GM23248 (cell line): ENCODE measurements around the gene TMEM59. TPM values are rescaled to one million over a fixed set of nuclear protein-coding genes. Genes with fewer than 3 reads are reported as not detected.
"Not testable (repeated sequence)": the region's sequence is repeated elsewhere in the genome, so short reads cannot be mapped to it uniquely, and the experiment has no call there.

Experiments
- DNase-seq: peaks from one replicate; pipeline ENCODE4 v3.0.0-alpha.2; 2015
- H2AFZ ChIP-seq: fragments of 200-600 bp; sonication (generic); 2 replicates; pipeline ENCODE4 v1.6.1; 2016; ENCODE audit warnings: antibody characterized with exemption
- H3F3A ChIP-seq: fragments of 200-600 bp; sonication (generic); 2 replicates; pipeline ENCODE4 v1.6.1; 2016; ENCODE audit warnings: mild to moderate bottlenecking, antibody characterized with exemption, mixed run types; ENCODE audit not compliant: insufficient read depth
- H3K27ac ChIP-seq: fragments of 200-600 bp; sonication (generic); 2 replicates; pipeline ENCODE4 v1.5.1; 2016; ENCODE audit warnings: mild to moderate bottlenecking
- H3K27me3 ChIP-seq: fragments of 200-600 bp; sonication (generic); replicated peaks from 2 replicates; pipeline ENCODE4 v1.6.1; 2016; ENCODE audit warnings: mild to moderate bottlenecking; ENCODE audit not compliant: insufficient read depth
- H3K36me3 ChIP-seq: fragments of 200-600 bp; sonication (generic); 2 replicates; pipeline ENCODE4 v1.6.1; 2016; ENCODE audit warnings: low read depth, mild to moderate bottlenecking
- H3K4me1 ChIP-seq: fragments of 200-600 bp; sonication (generic); 2 replicates; pipeline ENCODE4 v1.6.1; 2016; ENCODE audit warnings: mild to moderate bottlenecking; ENCODE audit not compliant: insufficient read depth
- H3K4me2 ChIP-seq: fragments of 200-600 bp; sonication (generic); one replicate; pipeline ENCODE4 v1.6.1; 2016; ENCODE audit warnings: mild to moderate bottlenecking; ENCODE audit not compliant: unreplicated experiment
- H3K4me3 ChIP-seq: fragments of 200-600 bp; sonication (generic); 2 replicates; pipeline ENCODE4 v1.5.1; 2016; ENCODE audit warnings: mild to moderate bottlenecking
- H3K79me2 ChIP-seq: fragments of 200-600 bp; sonication (generic); 2 replicates; pipeline ENCODE4 v1.6.1; 2016; ENCODE audit warnings: mild to moderate bottlenecking; ENCODE audit not compliant: insufficient read depth
- H3K9ac ChIP-seq: fragments of 200-600 bp; sonication (generic); 2 replicates; pipeline ENCODE4 v1.6.1; 2016; ENCODE audit warnings: mild to moderate bottlenecking
- H3K9me2 ChIP-seq: fragments of 200-600 bp; sonication (generic); 2 replicates; pipeline ENCODE4 v1.6.1; 2016; ENCODE audit warnings: mixed run types, mild to moderate bottlenecking, moderate library complexity; ENCODE audit not compliant: insufficient read depth
- H3K9me3 ChIP-seq: fragments of 200-600 bp; sonication (generic); one replicate; pipeline ENCODE4 v1.6.1; 2017; ENCODE audit warnings: low read depth
- H4K20me1 ChIP-seq: fragments of 200-600 bp; sonication (generic); 2 replicates; pipeline ENCODE4 v1.6.0; 2016; ENCODE audit not compliant: insufficient read depth
- EZH2 ChIP-seq: fragments of 200-600 bp; sonication (generic); IDR thresholded peaks from 2 replicates; pipeline ENCODE4 v1.6.1; 2018; ENCODE audit warnings: antibody characterized with exemption, mild to moderate bottlenecking; ENCODE audit not compliant: insufficient read depth, poor library complexity, severe bottlenecking
- EZH2phosphoT487 ChIP-seq: fragments of 200-600 bp; sonication (generic); IDR thresholded peaks from 2 replicates; pipeline ENCODE4 v1.6.1; 2018; ENCODE audit warnings: antibody characterized with exemption, moderate library complexity, mild to moderate bottlenecking, low read depth; ENCODE audit not compliant: insufficient read depth
- WGBS, 2 experiments: methylation state at CpG; one replicate each; pipeline ENCODE4 v1.1.6; 2015 to 2017; ENCODE audit warnings: low lambda C conversion rate in 2 of 2, low coverage in 1 of 2; ENCODE audit errors: missing lambda C conversion rate in 2 of 2; 5-methylcytosine and 5-hydroxymethylcytosine counted together
- in situ Hi-C: fragments of 300-500 bp; cut with MboI; formaldehyde crosslinking; loops from 2 replicates; pipeline ENCODE4 v1.15.0; 2020
- polyA plus RNA-seq: library from polyadenylated mRNA; unstranded; fragments of >200 nt; fragmentation: Nextera tagmentation; extraction: Ambion mirVana; gene quantifications from 2 replicates; pipeline ENCODE4 v1.2.1, GENCODE V29; 2016
- total RNA-seq: library from RNA; depleted of rRNA; stranded (reverse); fragments of >200 nt; shearing (Covaris generic); gene quantifications from 2 replicates; pipeline ENCODE4 v1.2.3, GENCODE V29; 2014

TMEM59 gene
- total and polyA plus RNA-seq, 2 experiments from 2014 or later, result 425 to 774 TPM

DNA sequence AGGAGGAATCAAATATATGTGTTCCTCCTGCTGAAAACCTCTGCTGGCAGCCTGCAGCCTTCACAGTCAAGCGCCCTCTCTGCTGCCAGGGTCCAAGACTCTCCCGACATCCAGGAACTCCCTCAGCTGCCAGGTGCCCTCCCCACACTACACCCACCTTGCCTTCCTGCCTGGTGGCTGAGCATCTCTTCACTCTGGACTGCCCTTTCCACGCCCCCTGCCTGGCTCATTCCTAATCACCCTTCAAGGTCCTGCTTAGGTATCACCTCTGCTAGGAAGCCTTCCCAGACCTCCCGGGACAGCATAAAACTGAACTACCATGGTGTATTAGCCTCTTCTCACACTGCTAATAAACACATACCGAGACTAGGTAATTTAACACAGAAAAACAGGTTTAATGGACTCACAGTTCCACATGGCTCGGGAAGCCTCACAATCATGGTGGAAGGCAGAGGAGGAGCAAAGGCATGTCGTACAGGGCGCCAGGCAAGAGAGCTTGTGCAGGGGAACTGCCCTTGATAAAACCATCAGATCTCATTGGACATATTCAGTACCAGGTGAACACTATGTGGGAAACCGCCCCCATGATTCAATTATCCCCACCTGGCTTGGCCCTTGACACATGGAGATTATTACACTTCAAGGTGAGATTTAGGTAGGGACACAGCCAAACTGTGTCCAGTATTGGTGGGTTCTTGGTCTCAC lies 50.3 kb downstream of the TMEM59 start:
- Histone ChIP-seq H3K9ac (no peak overlapping the region), H3K4me1 (no peaks in the 10 kb centered on the region), H3K27me3 (no peaks in the 10 kb centered on the region; the same call in 1 of the 2 replicates), H3K27ac (no peak overlapping the region), H3F3A (no peaks in the 10 kb centered on the region), H3K9me2 (no peaks in the 10 kb centered on the region), H2AFZ (no peak overlapping the region), H3K79me2 (no peaks in the 10 kb centered on the region), H3K36me3 (no peaks in the 10 kb centered on the region), H3K4me3 (no peak overlapping the region), H3K4me2 (no peak overlapping the region), H3K9me3 (no peaks in the 10 kb centered on the region), H4K20me1 (no peaks in the 10 kb centered on the region)
- DNase-seq, result no peak
- in situ Hi-C loops, result no loop called here
- 48 to 50% methylated on average over 8 to 9 of the region's 9 CpGs for WGBS, 2 experiments
- TF ChIP-seq EZH2phosphoT487 (no peak), EZH2 (no peak)

DNA sequence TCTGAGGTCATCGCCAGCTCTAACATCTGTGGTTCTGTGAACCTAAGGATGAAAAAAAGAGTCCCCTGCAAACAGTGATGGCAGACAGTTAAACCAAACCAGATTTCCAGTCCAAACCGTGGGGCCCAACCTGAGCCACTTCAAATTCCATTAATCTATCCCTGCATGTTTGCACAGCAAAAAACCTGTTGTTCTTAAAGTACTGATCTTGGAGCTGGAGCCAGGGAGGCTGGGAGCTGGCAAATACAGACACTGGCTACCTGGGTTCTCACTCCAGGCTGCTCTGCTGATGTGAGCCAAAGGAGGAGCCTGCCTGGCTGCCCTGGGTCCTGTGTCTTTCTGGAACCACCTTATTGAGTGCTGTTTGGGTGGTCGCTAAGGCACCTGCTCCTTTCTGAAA lies 51.4 kb downstream of the TMEM59 start:
- H3K9ac ChIP-seq, result no peak overlapping the region
- no peaks in the 10 kb centered on the region for H4K20me1 ChIP-seq
- no peaks in the 10 kb centered on the region for H3K4me1 ChIP-seq
- H3F3A ChIP-seq, result no peaks in the 10 kb centered on the region
- no peak overlapping the region for H3K27ac ChIP-seq
- H3K9me3 ChIP-seq, result no peaks in the 10 kb centered on the region
- no peaks in the 10 kb centered on the region for H3K27me3 ChIP-seq
- no peak for DNase-seq
- TF ChIP-seq EZH2, result no peak
- no peak for TF ChIP-seq EZH2phosphoT487
- H3K36me3 ChIP-seq, result no peaks in the 10 kb centered on the region
- in situ Hi-C loops, result no loop called here
- no peak overlapping the region for H2AFZ ChIP-seq
- no peak overlapping the region for H3K4me3 ChIP-seq
- WGBS, 2 experiments, result 18 to 23% methylated on average over 3 of the region's 3 CpGs
- H3K79me2 ChIP-seq, result no peaks in the 10 kb centered on the region
- no peaks in the 10 kb centered on the region for H3K9me2 ChIP-seq
- no peak overlapping the region for H3K4me2 ChIP-seq

DNA sequence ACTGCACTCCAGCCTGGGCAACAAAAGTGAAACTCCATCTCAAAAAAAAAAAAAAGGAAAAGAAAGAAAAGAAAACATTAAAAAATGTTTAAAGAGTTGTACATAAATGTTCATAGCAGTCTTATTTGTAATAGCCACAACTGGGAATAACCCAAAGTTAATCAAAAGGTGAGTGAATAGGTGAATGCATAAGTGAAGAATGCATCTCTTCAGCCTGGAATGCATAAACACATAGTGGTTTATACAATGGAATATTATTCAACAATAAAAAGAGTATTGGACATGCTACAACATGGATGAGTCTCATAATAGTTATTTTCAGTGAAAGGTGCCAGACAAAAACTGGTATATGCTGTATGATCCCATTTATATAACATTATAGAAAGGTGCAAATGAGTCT lies 53.1 kb downstream of the TMEM59 start:
- H3K9me2 ChIP-seq, result no peaks in the 10 kb centered on the region
- H3K4me2 ChIP-seq, result no peak overlapping the region
- TF ChIP-seq EZH2 (no peak), EZH2phosphoT487 (no peak)
- H3K9me3 ChIP-seq, result no peaks in the 10 kb centered on the region
- no peak overlapping the region for H3K9ac ChIP-seq
- no peak for DNase-seq
- in situ Hi-C loops, result no loop called here
- no peak overlapping the region for H2AFZ ChIP-seq
- H3F3A ChIP-seq, result no peaks in the 10 kb centered on the region
- H3K27ac ChIP-seq, result no peak overlapping the region
- H3K79me2 ChIP-seq, result no peaks in the 10 kb centered on the region
- no peak overlapping the region for H3K4me3 ChIP-seq
- no peaks in the 10 kb centered on the region for H3K27me3 ChIP-seq
- no peaks in the 10 kb centered on the region for H3K4me1 ChIP-seq
- no peaks in the 10 kb centered on the region for H4K20me1 ChIP-seq
- H3K36me3 ChIP-seq, result no peaks in the 10 kb centered on the region

DNA sequence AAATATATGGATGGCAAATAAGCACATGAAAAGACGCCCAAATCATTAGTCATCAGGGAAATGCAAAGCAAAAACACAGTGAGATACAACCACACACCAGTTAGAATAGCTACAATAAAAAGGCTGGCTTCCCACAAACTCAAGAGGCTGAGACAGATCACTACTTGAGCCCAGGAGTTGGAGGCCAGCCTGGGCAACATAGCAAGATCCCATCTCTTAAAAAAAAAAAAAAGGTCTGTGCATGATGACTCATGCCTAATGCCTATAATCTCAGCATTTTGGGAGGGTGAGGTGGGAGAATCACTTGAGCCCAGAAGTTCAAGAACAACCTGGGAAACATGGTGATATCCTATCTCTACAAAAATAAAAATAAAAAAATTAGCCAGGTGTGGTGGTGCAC lies 54.8 kb downstream of the TMEM59 start:
- DNase-seq, result no peak
- no peaks in the 10 kb centered on the region for H4K20me1 ChIP-seq
- in situ Hi-C loops, result no loop called here
- 79 to 84% methylated on average over 1 of the region's 1 CpG for WGBS, 2 experiments
- H3K9me3 ChIP-seq, result no peaks in the 10 kb centered on the region
- no peak overlapping the region for H3K27ac ChIP-seq
- no peak overlapping the region for H2AFZ ChIP-seq
- no peaks in the 10 kb centered on the region for H3K4me1 ChIP-seq
- no peaks in the 10 kb centered on the region for H3F3A ChIP-seq
- no peaks in the 10 kb centered on the region for H3K36me3 ChIP-seq
- no peaks in the 10 kb centered on the region for H3K79me2 ChIP-seq
- H3K9ac ChIP-seq, result no peak overlapping the region
- H3K4me3 ChIP-seq, result no peak overlapping the region
- TF ChIP-seq EZH2 (no peak), EZH2phosphoT487 (no peak)
- no peaks in the 10 kb centered on the region for H3K9me2 ChIP-seq
- no peaks in the 10 kb centered on the region for H3K27me3 ChIP-seq
- H3K4me2 ChIP-seq, result no peak overlapping the region

DNA sequence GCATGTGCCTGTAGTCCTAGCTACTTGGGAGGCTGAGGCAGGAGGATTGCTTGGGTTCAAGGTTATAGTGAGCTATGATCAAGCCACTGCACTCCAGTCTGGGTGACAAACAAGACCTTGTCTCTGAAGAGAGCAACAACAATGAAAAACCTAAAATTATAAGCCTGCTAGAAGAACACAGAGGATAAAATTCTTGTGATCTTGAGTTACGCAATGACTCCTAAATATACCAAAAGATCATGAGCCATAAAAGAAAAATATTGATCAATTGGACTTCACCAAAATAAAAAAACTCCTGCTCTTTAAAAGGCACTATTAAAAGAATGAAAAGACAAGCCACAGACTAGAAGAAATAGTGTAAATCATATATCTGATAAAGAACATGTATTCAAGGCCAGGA lies 57.3 kb downstream of the TMEM59 start:
- Histone ChIP-seq H3K4me1 (no peaks in the 10 kb centered on the region), H3K4me3 (no peak overlapping the region), H3K79me2 (no peaks in the 10 kb centered on the region)

DNA sequence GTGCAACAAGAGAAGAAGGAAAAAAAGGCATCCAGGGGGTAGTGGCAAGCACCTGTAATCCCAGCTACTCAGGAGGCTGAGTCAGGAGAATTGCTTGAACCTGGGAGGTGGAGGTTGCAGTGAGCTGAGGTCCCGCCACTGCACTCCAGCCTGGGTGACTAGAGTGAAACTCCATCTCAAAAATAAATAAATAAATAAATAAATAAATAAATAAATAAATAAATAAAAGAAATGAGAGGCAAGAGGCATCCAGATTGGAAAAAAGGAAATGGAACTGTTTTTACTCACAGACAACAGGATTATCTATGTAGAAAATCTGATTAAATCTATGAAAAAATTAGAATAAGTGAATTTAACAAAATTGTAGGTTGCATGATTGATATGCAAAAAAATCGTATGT lies 58.5 kb downstream of the TMEM59 start:
- not testable (repeated sequence) for H3K27me3 ChIP-seq, H3K27ac ChIP-seq
- WGBS, 2 experiments, result 51 to 53% methylated on average over 2 of the region's 2 CpGs

More for the DNA sequence above, 57.3 kb downstream of the TMEM59 start:
- no peak overlapping the region for H2AFZ ChIP-seq
- no peaks in the 10 kb centered on the region for H3K27me3 ChIP-seq
- WGBS, 2 experiments, result 58 to 65% methylated on average over 1 of the region's 1 CpG
- TF ChIP-seq EZH2, result no peak
- TF ChIP-seq EZH2phosphoT487, result no peak
- no peak overlapping the region for H3K27ac ChIP-seq
- H3K9me3 ChIP-seq, result no peaks in the 10 kb centered on the region
- H3K9ac ChIP-seq, result no peak overlapping the region
- H3K9me2 ChIP-seq, result no peaks in the 10 kb centered on the region
- no peaks in the 10 kb centered on the region for H4K20me1 ChIP-seq
- no peaks in the 10 kb centered on the region for H3K36me3 ChIP-seq
- DNase-seq, result no peak
- in situ Hi-C loops, result no loop called here
- no peaks in the 10 kb centered on the region for H3F3A ChIP-seq
- H3K4me2 ChIP-seq, result no peak overlapping the region

More for the DNA sequence above, 58.5 kb downstream of the TMEM59 start:
- H2AFZ ChIP-seq, H3K9me2 ChIP-seq, H4K20me1 ChIP-seq, H3K4me2 ChIP-seq, H3K9ac ChIP-seq, H3F3A ChIP-seq, H3K4me3 ChIP-seq, H3K36me3 ChIP-seq, in situ Hi-C loops, H3K4me1 ChIP-seq, DNase-seq, H3K9me3 ChIP-seq, H3K79me2 ChIP-seq: not testable (repeated sequence)
